ENCODE results near the gene ACER1. TPM values are rescaled to one million over a fixed set of nuclear protein-coding genes. Genes with fewer than 3 reads are reported as not detected.
A peak's percentile ranks its signal among the peaks of the same experiment; 100 is the strongest.

Gene ACER1
- total RNA-seq, 1 donor from 2014 or later, result not detected

GRCh38 chr19:6263306-6263705, 70.1 kb downstream of the ACER1 start:
- no peaks in the 10 kb centered on the region for H3K9me3 Mint-ChIP-seq
- H3K27ac Mint-ChIP-seq (ENCODE audit: unreplicated experiment), result peak overlapping the region; percentile 48
- peaks cover 5% of the 10 kb centered on the region for H3K4me1 Mint-ChIP-seq
- H3K36me3 Mint-ChIP-seq (ENCODE audit: low read depth), result no peaks in the 10 kb centered on the region
- DNase-seq (ENCODE audit: low read depth, low spot score), result no peak
- TF ChIP-seq CTCF (conservative IDR thresholded peaks at IDR 0.05), result no peak
- H3K27me3 Mint-ChIP-seq (ENCODE audit: low read depth), result no peaks in the 10 kb centered on the region
- no peak overlapping the region for H3K4me3 Mint-ChIP-seq

GRCh38 chr19:6262519-6262918, 70.9 kb downstream of the ACER1 start:
- no peak overlapping the region for H3K27ac Mint-ChIP-seq (ENCODE audit: unreplicated experiment)
- no peak overlapping the region for H3K4me3 Mint-ChIP-seq
- no peaks in the 10 kb centered on the region for H3K36me3 Mint-ChIP-seq (ENCODE audit: low read depth)
- no peaks in the 10 kb centered on the region for H3K27me3 Mint-ChIP-seq (ENCODE audit: low read depth)
- no peaks in the 10 kb centered on the region for H3K9me3 Mint-ChIP-seq
- no peak for DNase-seq (ENCODE audit: low read depth, low spot score)
- H3K4me1 Mint-ChIP-seq, result peaks cover 5% of the 10 kb centered on the region
- TF ChIP-seq CTCF (conservative IDR thresholded peaks at IDR 0.05), result no peak

- H3K9me3 Mint-ChIP-seq, result no peaks in the 10 kb centered on the region
- no peak overlapping the region for H3K27ac Mint-ChIP-seq (ENCODE audit: unreplicated experiment)
- TF ChIP-seq CTCF (conservative IDR thresholded peaks at IDR 0.05), result no peak
Measured at GRCh38 chr19:6261883-6262282, 71.5 kb downstream of the ACER1 start.

GRCh38 chr19:6260912-6261650, 72.3 kb downstream of the ACER1 start:
- Mint-ChIP-seq H3K27me3 (ENCODE audit: low read depth) (no peaks in the 10 kb centered on the region), H3K36me3 (ENCODE audit: low read depth) (no peaks in the 10 kb centered on the region), H3K9me3 (no peaks in the 10 kb centered on the region), H3K4me3 (no peak overlapping the region), H3K4me1 (peaks cover 5% of the 10 kb centered on the region), H3K27ac (ENCODE audit: unreplicated experiment) (no peak overlapping the region)
- DNase-seq (ENCODE audit: low read depth, low spot score), result peak; percentile 41
- peak; percentile 61 for TF ChIP-seq CTCF (conservative IDR thresholded peaks at IDR 0.05)

More at GRCh38 chr19:6261883-6262282, 71.5 kb downstream of the ACER1 start:
- no peaks in the 10 kb centered on the region for H3K27me3 Mint-ChIP-seq (ENCODE audit: low read depth)
- no peaks in the 10 kb centered on the region for H3K36me3 Mint-ChIP-seq (ENCODE audit: low read depth)
- DNase-seq (ENCODE audit: low read depth, low spot score), result no peak
- no peak overlapping the region for H3K4me3 Mint-ChIP-seq
- peaks cover 5% of the 10 kb centered on the region for H3K4me1 Mint-ChIP-seq

- TF ChIP-seq CTCF (conservative IDR thresholded peaks at IDR 0.05), result no peak
- Mint-ChIP-seq H3K4me1 (peaks cover 5% of the 10 kb centered on the region), H3K27ac (ENCODE audit: unreplicated experiment) (no peak overlapping the region), H3K4me3 (no peak overlapping the region), H3K27me3 (ENCODE audit: low read depth) (no peaks in the 10 kb centered on the region), H3K36me3 (ENCODE audit: low read depth) (no peaks in the 10 kb centered on the region), H3K9me3 (no peaks in the 10 kb centered on the region)
- DNase-seq (ENCODE audit: low read depth, low spot score), result no peak
Measured at GRCh38 chr19:6260376-6260775, 73.0 kb downstream of the ACER1 start.
